ENCODE data around the gene STX16.
A peak's percentile ranks its signal among the peaks of the same experiment; 100 is the strongest.

DNA sequence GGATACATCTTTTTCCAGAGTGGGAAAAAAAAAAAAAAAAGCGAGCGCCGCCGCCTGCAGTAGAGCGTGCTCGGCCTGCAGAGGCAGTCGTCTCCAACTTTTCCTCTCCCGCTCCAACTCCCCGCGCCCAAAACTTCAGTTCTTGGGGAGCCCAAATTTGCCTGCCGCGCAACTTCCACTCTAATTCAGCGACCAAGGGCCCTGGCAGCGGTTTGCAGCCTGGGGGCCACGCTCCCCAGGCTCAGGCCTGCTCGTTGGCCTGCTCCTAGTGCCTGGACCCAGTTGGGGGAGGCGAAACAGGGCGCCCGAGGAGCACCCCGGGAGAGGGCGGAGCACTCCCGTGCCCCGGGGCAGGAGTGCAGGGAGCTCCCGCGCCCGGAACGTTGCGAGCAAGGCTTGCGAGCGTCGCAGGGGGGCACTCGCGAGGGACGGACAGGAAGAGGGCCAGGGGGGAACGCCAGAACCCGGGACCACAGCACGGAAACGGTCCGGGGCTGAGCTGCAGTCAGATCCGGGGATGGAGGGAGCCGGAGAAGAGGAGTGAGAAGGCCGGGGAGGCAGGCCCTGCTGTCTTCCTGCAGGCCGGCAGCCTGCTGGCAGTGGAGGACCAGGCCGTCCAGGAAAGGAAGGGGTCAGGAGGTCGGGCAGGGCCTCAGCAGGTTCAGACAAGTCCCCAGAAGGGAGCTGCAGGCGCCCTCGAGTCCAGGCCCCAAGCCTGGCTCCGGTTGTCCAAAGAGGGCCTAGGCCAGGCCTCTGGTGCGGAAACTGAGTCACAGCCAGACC, at the start of gene STX16:
- TF ChIP-seq POLR2A (IDR thresholded peaks at IDR 0.05) (peak; percentile 28 to 57), EP300 (IDR thresholded peaks at IDR 0.05) (peak in 1 of 2 donors; percentile 91)
- TF ChIP-seq, protein P1, sequence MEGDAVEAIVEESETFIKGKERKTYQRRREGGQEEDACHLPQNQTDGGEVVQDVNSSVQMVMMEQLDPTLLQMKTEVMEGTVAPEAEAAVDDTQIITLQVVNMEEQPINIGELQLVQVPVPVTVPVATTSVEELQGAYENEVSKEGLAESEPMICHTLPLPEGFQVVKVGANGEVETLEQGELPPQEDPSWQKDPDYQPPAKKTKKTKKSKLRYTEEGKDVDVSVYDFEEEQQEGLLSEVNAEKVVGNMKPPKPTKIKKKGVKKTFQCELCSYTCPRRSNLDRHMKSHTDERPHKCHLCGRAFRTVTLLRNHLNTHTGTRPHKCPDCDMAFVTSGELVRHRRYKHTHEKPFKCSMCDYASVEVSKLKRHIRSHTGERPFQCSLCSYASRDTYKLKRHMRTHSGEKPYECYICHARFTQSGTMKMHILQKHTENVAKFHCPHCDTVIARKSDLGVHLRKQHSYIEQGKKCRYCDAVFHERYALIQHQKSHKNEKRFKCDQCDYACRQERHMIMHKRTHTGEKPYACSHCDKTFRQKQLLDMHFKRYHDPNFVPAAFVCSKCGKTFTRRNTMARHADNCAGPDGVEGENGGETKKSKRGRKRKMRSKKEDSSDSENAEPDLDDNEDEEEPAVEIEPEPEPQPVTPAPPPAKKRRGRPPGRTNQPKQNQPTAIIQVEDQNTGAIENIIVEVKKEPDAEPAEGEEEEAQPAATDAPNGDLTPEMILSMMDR (IDR thresholded peaks at IDR 0.05): peak; percentile 45 to 89 (median 56)

Data from tibial nerve (tissue), 4 donors.